Endothelial cell of umbilical vein (primary cell): Measurements from ENCODE around the gene GRIK1. TPM values are rescaled to one million over a fixed set of nuclear protein-coding genes. Genes with fewer than 3 reads are reported as not detected.

ENCODE experiments used
- BruUV-seq: library from RNA; stranded (reverse); fragments of 400-500 nt; replicated peaks from 2 replicates; lab custom pipeline; 2021; lab: Mats Ljungman, UMichigan
- CTCF ChIA-PET: fragments of 300-600, 350-600 bp; sonication (Branson Sonifier 250); formaldehyde crosslinking; loops from one replicate; lab custom pipeline; 2021; ENCODE audit warnings: antibody characterized with exemption, inconsistent platforms; lab: Charles Lee
- POLR2A ChIA-PET: fragments of 300-600, 350-600 bp; sonication (Branson Sonifier 250); formaldehyde crosslinking; loops from one replicate; lab custom pipeline; 2021; ENCODE audit warnings: antibody characterized with exemption, inconsistent platforms; lab: Charles Lee
- DNase-seq: peaks from one replicate; pipeline ENCODE4 v3.0.0-alpha.2; 2011; ENCODE audit warnings: low read depth, low spot score
- FAIRE-seq: peaks from 2 replicates; lab custom pipeline; 2011; peaks lifted over from hg19 to GRCh38; lab: Jason Lieb, UNC
- H2AFZ ChIP-seq: 2 replicates; pipeline ENCODE4 v1.6.0; 2012; ENCODE audit warnings: low read depth, low read length, control low read depth, inconsistent platforms
- H3K27ac ChIP-seq: 2 replicates; pipeline ENCODE4 v1.5.1; 2011; ENCODE audit warnings: low read depth, mild to moderate bottlenecking, control low read depth, low read length, moderate library complexity; ENCODE audit not compliant: insufficient read depth
- H3K27me3 ChIP-seq, 2 experiments: 2 replicates each; pipeline versions ENCODE4 v1.6.0 to v1.6.1; 2011; ENCODE audit warnings: low read length in 2 of 2, mixed read lengths in 1 of 2; ENCODE audit not compliant: control insufficient read depth in 2 of 2, insufficient read depth in 2 of 2
- H3K36me3 ChIP-seq, 2 experiments: 2 replicates in 1 of 2; 3 replicates in 1 of 2; pipeline ENCODE4 v1.5.1; 2011; ENCODE audit warnings: low read length in 2 of 2, mild to moderate bottlenecking in 1 of 2, moderate library complexity in 1 of 2; ENCODE audit not compliant: control insufficient read depth in 2 of 2, insufficient read depth in 2 of 2; ENCODE audit errors: extremely low read depth in 1 of 2
- H3K4me1 ChIP-seq: 3 replicates; pipeline ENCODE4 v1.5.1; 2011; ENCODE audit warnings: mild to moderate bottlenecking, low read length; ENCODE audit not compliant: control insufficient read depth, insufficient read depth; ENCODE audit errors: extremely low read depth
- H3K4me2 ChIP-seq: 2 replicates; pipeline ENCODE4 v1.6.1; 2011; ENCODE audit warnings: low read length, control low read depth, mixed read lengths; ENCODE audit not compliant: insufficient read depth
- H3K4me3 ChIP-seq, 3 experiments: fragments of 200-600 bp in 1 of 3; sonication (generic), shearing (Covaris generic) in 1 of 3; replicated peaks in 1 of 3; 2 replicates each; pipeline ENCODE4 v1.5.1; 2011 to 2016; ENCODE audit warnings: control low read depth in 3 of 3, low read length in 3 of 3, mild to moderate bottlenecking in 2 of 3, inconsistent platforms in 1 of 3, low read depth in 1 of 3, moderate library complexity in 1 of 3; ENCODE audit not compliant: insufficient read depth in 1 of 3
- H3K79me2 ChIP-seq: 2 replicates; pipeline ENCODE4 v1.6.0; 2012; ENCODE audit warnings: low read length, inconsistent platforms; ENCODE audit not compliant: control insufficient read depth, insufficient read depth
- H3K9ac ChIP-seq: replicated peaks from 2 replicates; pipeline ENCODE3; 2011; ENCODE audit warnings: low read length, control low read depth; ENCODE audit not compliant: insufficient read depth; ENCODE audit errors: extremely low read depth
- H3K9me1 ChIP-seq: replicated peaks from 3 replicates; pipeline ENCODE4 v1.6.0; 2011; ENCODE audit warnings: mild to moderate bottlenecking, low read length; ENCODE audit not compliant: control insufficient read depth, insufficient read depth; ENCODE audit errors: extremely low read depth
- H3K9me3 ChIP-seq: replicated peaks from 2 replicates; pipeline ENCODE4 v1.5.1; 2012; ENCODE audit warnings: low read length, inconsistent platforms; ENCODE audit not compliant: control insufficient read depth, insufficient read depth
- H4K20me1 ChIP-seq: replicated peaks from 2 replicates; pipeline ENCODE3; 2011; ENCODE audit warnings: mild to moderate bottlenecking, low read length; ENCODE audit not compliant: control insufficient read depth, insufficient read depth; ENCODE audit errors: extremely low read depth
- EZH2 ChIP-seq: IDR thresholded peaks from 2 replicates; pipeline ENCODE4 v1.6.1; 2012; ENCODE audit warnings: borderline replicate concordance, low read depth, mild to moderate bottlenecking, moderate library complexity, low read length, inconsistent platforms; ENCODE audit not compliant: severe bottlenecking
- FOS ChIP-seq: IDR thresholded peaks from 2 replicates; pipeline ENCODE4 v1.6.1; 2011; ENCODE audit warnings: mild to moderate bottlenecking, low read length, moderate library complexity, borderline replicate concordance; ENCODE audit not compliant: insufficient read depth
- GATA2 ChIP-seq: IDR thresholded peaks from 2 replicates; pipeline ENCODE4 v1.7.0; 2011; ENCODE audit warnings: low read depth, mild to moderate bottlenecking, moderate library complexity, mixed read lengths, low read length; ENCODE audit not compliant: insufficient read length, insufficient read depth
- JUN ChIP-seq: IDR thresholded peaks from 2 replicates; pipeline ENCODE4 v1.6.1; 2011; ENCODE audit warnings: borderline replicate concordance, low read depth; ENCODE audit not compliant: insufficient read length, insufficient read depth
- MYC ChIP-seq: IDR thresholded peaks from one replicate; pipeline ENCODE4 v1.6.1; 2011; ENCODE audit warnings: mild to moderate bottlenecking, low read depth, low read length
- POLR2A ChIP-seq: IDR thresholded peaks from 2 replicates; pipeline ENCODE4 v1.6.1; 2012; ENCODE audit warnings: low read depth, mild to moderate bottlenecking, control low read depth, low read length
- POLR2AphosphoS5 ChIP-seq: IDR thresholded peaks from 2 replicates; pipeline ENCODE4 v1.6.1; 2012; ENCODE audit warnings: low read depth, mild to moderate bottlenecking, control low read depth, low read length, moderate library complexity; ENCODE audit not compliant: insufficient read depth
- dilution Hi-C: fragments of 300-500 bp; cut with MboI; formaldehyde crosslinking; loops from one replicate; pipeline ENCODE4 v1.15.0; 2019; ENCODE audit warnings: low sequenced_read_pairs; ENCODE audit not compliant: extremely low pct_ligation_motif_present
- intact Hi-C: fragments of 100-400 bp; cut with micrococcal nuclease; formaldehyde crosslinking; loops from one replicate; pipeline ENCODE4 v1.10.0; 2022
- polyA plus RNA-seq, 4 experiments: library from polyadenylated mRNA; depleted of rRNA in 3 of 4; stranded (reverse) in 3 of 4; unstranded in 1 of 4; fragments of >200 nt; gene quantifications; 2 replicates each; pipeline versions ENCODE4 v1.2.1 to v1.2.3, GENCODE V29; 2011 to 2012; ENCODE audit warnings: missing spikeins in 1 of 4
- total RNA-seq: library from RNA; stranded (reverse); gene quantifications from 2 replicates; pipeline ENCODE4 v1.2.3, GENCODE V29; 2021
- TF ChIP-seq, protein P1 (sequence below), 2 donors: IDR thresholded peaks; 1 replicate in 1 of 2; 2 replicates in 1 of 2; pipeline ENCODE4 v1.5.1; 2011; ENCODE audit warnings: low read length in 2 of 2, mild to moderate bottlenecking in 2 of 2, moderate library complexity in 2 of 2, control low read depth in 1 of 2, inconsistent platforms in 1 of 2, low read depth in 1 of 2; ENCODE audit not compliant: insufficient read depth in 1 of 2; ENCODE audit errors: extremely low read depth in 1 of 2
- TF ChIP-seq, protein P2 (sequence below): IDR thresholded peaks from 2 replicates; pipeline ENCODE4 v1.6.1; 2011; ENCODE audit not compliant: insufficient read depth, insufficient read length

The GRIK1 gene
- total and polyA plus RNA-seq, 2 donors (not counting 3 experiments of a cell fraction or from before 2014, with no cell fraction given) = not detected

DNA sequence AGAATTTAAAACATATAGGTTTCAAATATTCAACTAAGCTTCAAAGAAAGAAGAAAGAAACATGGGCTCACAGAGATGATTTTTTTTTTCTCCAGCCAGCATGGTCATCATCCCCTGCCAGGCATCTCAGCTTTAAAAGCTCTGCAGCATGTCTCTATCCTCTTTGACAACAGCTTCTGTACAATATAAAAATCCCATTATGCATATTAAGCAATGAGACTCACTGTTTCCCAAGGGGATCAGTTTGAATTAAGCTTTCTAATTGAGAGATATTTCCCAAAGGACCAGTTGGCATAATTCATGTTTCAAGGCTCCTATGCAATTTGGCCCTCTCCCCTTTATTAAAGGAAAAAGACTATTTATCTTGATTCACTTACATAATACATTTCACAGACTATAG, 220.3 kb downstream of the GRIK1 start:
- dilution Hi-C loops (no loop called here), intact Hi-C loops (no loop called here)
- Histone ChIP-seq H3K9ac (no peak overlapping the region), H3K27ac (no peak overlapping the region), H2AFZ (no peak overlapping the region), H3K36me3 (no peaks in the 10 kb centered on the region), H3K9me3 (no peaks in the 10 kb centered on the region), H4K20me1 (no peaks in the 10 kb centered on the region), H3K4me1 (no peaks in the 10 kb centered on the region), H3K4me3 (no peak overlapping the region), H3K9me1 (no peaks in the 10 kb centered on the region), H3K79me2 (no peaks in the 10 kb centered on the region), H3K27me3 (no peaks in the 10 kb centered on the region), H3K4me2 (no peak overlapping the region)
- BruUV-seq = no TSS peak
- FAIRE-seq = no peak
- ChIA-PET CTCF (no interaction called here), POLR2A (no interaction called here)
- no peak for DNase-seq
- TF ChIP-seq MYC (no peak), FOS (no peak), JUN (no peak), POLR2A (no peak), GATA2 (no peak), POLR2AphosphoS5 (no peak), EZH2 (no peak)
- TF ChIP-seq, protein P1, sequence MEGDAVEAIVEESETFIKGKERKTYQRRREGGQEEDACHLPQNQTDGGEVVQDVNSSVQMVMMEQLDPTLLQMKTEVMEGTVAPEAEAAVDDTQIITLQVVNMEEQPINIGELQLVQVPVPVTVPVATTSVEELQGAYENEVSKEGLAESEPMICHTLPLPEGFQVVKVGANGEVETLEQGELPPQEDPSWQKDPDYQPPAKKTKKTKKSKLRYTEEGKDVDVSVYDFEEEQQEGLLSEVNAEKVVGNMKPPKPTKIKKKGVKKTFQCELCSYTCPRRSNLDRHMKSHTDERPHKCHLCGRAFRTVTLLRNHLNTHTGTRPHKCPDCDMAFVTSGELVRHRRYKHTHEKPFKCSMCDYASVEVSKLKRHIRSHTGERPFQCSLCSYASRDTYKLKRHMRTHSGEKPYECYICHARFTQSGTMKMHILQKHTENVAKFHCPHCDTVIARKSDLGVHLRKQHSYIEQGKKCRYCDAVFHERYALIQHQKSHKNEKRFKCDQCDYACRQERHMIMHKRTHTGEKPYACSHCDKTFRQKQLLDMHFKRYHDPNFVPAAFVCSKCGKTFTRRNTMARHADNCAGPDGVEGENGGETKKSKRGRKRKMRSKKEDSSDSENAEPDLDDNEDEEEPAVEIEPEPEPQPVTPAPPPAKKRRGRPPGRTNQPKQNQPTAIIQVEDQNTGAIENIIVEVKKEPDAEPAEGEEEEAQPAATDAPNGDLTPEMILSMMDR (IDR thresholded peaks at IDR 0.05; ENCODE audit: extremely low read depth in 1 of 2, insufficient read depth in 1 of 2, low read depth in 1 of 2, low read length in 2 of 2) = no peak
- TF ChIP-seq, protein P2, sequence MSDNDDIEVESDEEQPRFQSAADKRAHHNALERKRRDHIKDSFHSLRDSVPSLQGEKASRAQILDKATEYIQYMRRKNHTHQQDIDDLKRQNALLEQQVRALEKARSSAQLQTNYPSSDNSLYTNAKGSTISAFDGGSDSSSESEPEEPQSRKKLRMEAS = no peak
